ENCODE results near the gene NEU2. TPM values are rescaled to one million over a fixed set of nuclear protein-coding genes. Genes with fewer than 3 reads are reported as not detected.

Gene NEU2
- total RNA-seq, 4 donors from 2014 or later: not detected

GRCh38 chr2:233075966-233076339, 43.5 kb downstream of the NEU2 start:
- peak in 1 of 2 donors; percentile 3 for DNase-seq
- TF ChIP-seq CTCF (IDR thresholded peaks at IDR 0.05) (no peak), POLR2A (IDR thresholded peaks at IDR 0.05) (no peak)
- no peaks in the 10 kb centered on the region for H3K4me1 ChIP-seq
- intact Hi-C loops (cut with DNase I; ENCODE audit: low total_unique reads): no loop called here
- peak overlapping the region in 1 of 2 donors; percentile 27 for H3K27ac ChIP-seq
- H3K27me3 ChIP-seq: no peaks in the 10 kb centered on the region
- H3K36me3 ChIP-seq: no peaks in the 10 kb centered on the region
- no peaks in the 10 kb centered on the region for H3K9me3 ChIP-seq
- no peak overlapping the region for H3K4me3 ChIP-seq

GRCh38 chr2:233076749-233077148, 44.3 kb downstream of the NEU2 start:
- intact Hi-C loops (cut with DNase I; ENCODE audit: low total_unique reads): no loop called here
- no peaks in the 10 kb centered on the region for H3K36me3 ChIP-seq
- no peaks in the 10 kb centered on the region for H3K4me1 ChIP-seq
- no peaks in the 10 kb centered on the region for H3K9me3 ChIP-seq
- H3K27me3 ChIP-seq: no peaks in the 10 kb centered on the region
- TF ChIP-seq CTCF (IDR thresholded peaks at IDR 0.05): no peak
- TF ChIP-seq POLR2A (IDR thresholded peaks at IDR 0.05): no peak
- no peak overlapping the region for H3K27ac ChIP-seq
- H3K4me3 ChIP-seq: no peak overlapping the region
- DNase-seq: no peak

DNA sequence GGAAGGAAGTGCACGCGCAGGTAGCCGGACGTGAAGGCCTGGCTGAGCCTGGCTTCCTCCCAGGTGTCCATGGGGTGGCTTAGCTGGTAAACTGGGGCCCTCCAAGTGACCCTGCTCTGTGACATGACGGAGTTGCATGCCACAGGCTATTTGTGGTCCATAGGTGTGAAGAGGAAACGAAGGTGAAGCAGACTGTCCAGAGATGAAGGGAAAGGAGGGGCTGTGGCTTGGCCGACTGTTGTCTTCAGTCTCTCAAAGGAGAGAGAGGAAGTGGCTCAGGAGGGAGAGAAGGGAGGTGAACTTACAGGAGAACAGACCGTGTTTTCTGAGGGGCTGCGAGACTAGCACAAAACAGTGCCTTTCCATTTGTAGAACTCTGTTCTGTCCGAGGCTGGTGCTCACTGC, 47.0 kb downstream of the NEU2 start:
- no peaks in the 10 kb centered on the region for H3K9me3 ChIP-seq
- H3K27ac ChIP-seq: peak overlapping the region in 1 of 2 donors; percentile 23
- DNase-seq: no peak
- H3K27me3 ChIP-seq: no peaks in the 10 kb centered on the region
- intact Hi-C loops (cut with DNase I; ENCODE audit: low total_unique reads): no loop called here
- no peak overlapping the region for H3K4me3 ChIP-seq
- TF ChIP-seq CTCF (IDR thresholded peaks at IDR 0.05) (no peak), POLR2A (IDR thresholded peaks at IDR 0.05) (no peak)
- H3K36me3 ChIP-seq: no peaks in the 10 kb centered on the region
- no peaks in the 10 kb centered on the region for H3K4me1 ChIP-seq

GRCh38 chr2:233079953-233080835, 47.7 kb downstream of the NEU2 start:
- no peak for DNase-seq
- peak overlapping the region in 1 of 2 donors; percentile 23 for H3K27ac ChIP-seq

More at GRCh38 chr2:233079953-233080835, 47.7 kb downstream of the NEU2 start:
- no peak for TF ChIP-seq CTCF (IDR thresholded peaks at IDR 0.05)
- TF ChIP-seq POLR2A (IDR thresholded peaks at IDR 0.05): no peak
- Histone ChIP-seq H3K27me3 (no peaks in the 10 kb centered on the region), H3K4me1 (no peaks in the 10 kb centered on the region), H3K36me3 (no peaks in the 10 kb centered on the region), H3K9me3 (no peaks in the 10 kb centered on the region), H3K4me3 (no peak overlapping the region)
- intact Hi-C loops (cut with DNase I; ENCODE audit: low total_unique reads): no loop called here

Data from uterus (tissue), 4 donors.